Right forelimb (tissue), 1 donor: ENCODE measurements around the gene NBEAL1.
"Not testable (repeated sequence)": the region's sequence is repeated elsewhere in the genome, so short reads cannot be mapped to it uniquely, and the experiment has no call there.

Source experiments
- DNase-seq: peaks from one replicate; pipeline ENCODE4 v3.0.0-alpha.2; 2018

Gene NBEAL1

GRCh38 chr2:203040966-203041521 lies 26.4 kb downstream of the NBEAL1 start:
- no peak for DNase-seq

- no peak for DNase-seq
Measured at GRCh38 chr2:203042178-203042577, 27.5 kb downstream of the NBEAL1 start.

GRCh38 chr2:203043226-203043625 lies 28.6 kb downstream of the NBEAL1 start:
- DNase-seq = no peak

- DNase-seq = no peak
Measured at GRCh38 chr2:203045867-203046266, 31.2 kb downstream of the NBEAL1 start.

GRCh38 chr2:203052539-203052938 lies 37.9 kb downstream of the NBEAL1 start:
- no peak for DNase-seq

- no peak for DNase-seq
Measured at GRCh38 chr2:203059567-203060240, 45.0 kb downstream of the NBEAL1 start.

GRCh38 chr2:203061346-203061745 lies 46.7 kb downstream of the NBEAL1 start:
- no peak for DNase-seq

GRCh38 chr2:203062126-203062525 lies 47.5 kb downstream of the NBEAL1 start:
- no peak for DNase-seq

GRCh38 chr2:203066519-203067091 lies 51.9 kb downstream of the NBEAL1 start:
- not testable (repeated sequence) for DNase-seq

- no peak for DNase-seq
Measured at GRCh38 chr2:203070701-203071100, 56.0 kb downstream of the NBEAL1 start.

- DNase-seq = no peak
Measured at GRCh38 chr2:203071148-203071547, 56.5 kb downstream of the NBEAL1 start.

- no peak for DNase-seq
Measured at GRCh38 chr2:203072371-203072770, 57.7 kb downstream of the NBEAL1 start.

GRCh38 chr2:203077451-203077850 lies 62.8 kb downstream of the NBEAL1 start:
- no peak for DNase-seq

- no peak for DNase-seq
Measured at GRCh38 chr2:203080447-203081045, 65.9 kb downstream of the NBEAL1 start.

GRCh38 chr2:203083328-203083727 lies 68.7 kb downstream of the NBEAL1 start:
- no peak for DNase-seq

GRCh38 chr2:203086381-203086780 lies 71.7 kb downstream of the NBEAL1 start:
- DNase-seq = not testable (repeated sequence)

- not testable (repeated sequence) for DNase-seq
Measured at GRCh38 chr2:203090721-203091120, 76.0 kb downstream of the NBEAL1 start.

- no peak for DNase-seq
Measured at GRCh38 chr2:203097735-203098134, 83.1 kb downstream of the NBEAL1 start.

- DNase-seq = not testable (repeated sequence)
Measured at GRCh38 chr2:203102357-203102756, 87.7 kb downstream of the NBEAL1 start.

GRCh38 chr2:203104273-203104672 lies 89.6 kb downstream of the NBEAL1 start:
- no peak for DNase-seq

- no peak for DNase-seq
Measured at GRCh38 chr2:203105996-203106395, 91.3 kb downstream of the NBEAL1 start.

GRCh38 chr2:203110496-203110895 lies 95.8 kb downstream of the NBEAL1 start:
- DNase-seq = not testable (repeated sequence)

GRCh38 chr2:203112342-203112741 lies 97.7 kb downstream of the NBEAL1 start:
- no peak for DNase-seq

- DNase-seq = not testable (repeated sequence)
Measured at GRCh38 chr2:203115201-203115700, 100.6 kb downstream of the NBEAL1 start.
